Dedifferentiated amniotic fluid mesenchymal stem cell (primary cell): ENCODE data around the gene PTS.
"Not testable (repeated sequence)": the region's sequence is repeated elsewhere in the genome, so short reads cannot be mapped to it uniquely, and the experiment has no call there.

Experiments used
- DNase-seq: peaks from one replicate; pipeline ENCODE4 v3.0.0-alpha.2; 2016; ENCODE audit errors: extremely low spot score

Gene PTS

DNA sequence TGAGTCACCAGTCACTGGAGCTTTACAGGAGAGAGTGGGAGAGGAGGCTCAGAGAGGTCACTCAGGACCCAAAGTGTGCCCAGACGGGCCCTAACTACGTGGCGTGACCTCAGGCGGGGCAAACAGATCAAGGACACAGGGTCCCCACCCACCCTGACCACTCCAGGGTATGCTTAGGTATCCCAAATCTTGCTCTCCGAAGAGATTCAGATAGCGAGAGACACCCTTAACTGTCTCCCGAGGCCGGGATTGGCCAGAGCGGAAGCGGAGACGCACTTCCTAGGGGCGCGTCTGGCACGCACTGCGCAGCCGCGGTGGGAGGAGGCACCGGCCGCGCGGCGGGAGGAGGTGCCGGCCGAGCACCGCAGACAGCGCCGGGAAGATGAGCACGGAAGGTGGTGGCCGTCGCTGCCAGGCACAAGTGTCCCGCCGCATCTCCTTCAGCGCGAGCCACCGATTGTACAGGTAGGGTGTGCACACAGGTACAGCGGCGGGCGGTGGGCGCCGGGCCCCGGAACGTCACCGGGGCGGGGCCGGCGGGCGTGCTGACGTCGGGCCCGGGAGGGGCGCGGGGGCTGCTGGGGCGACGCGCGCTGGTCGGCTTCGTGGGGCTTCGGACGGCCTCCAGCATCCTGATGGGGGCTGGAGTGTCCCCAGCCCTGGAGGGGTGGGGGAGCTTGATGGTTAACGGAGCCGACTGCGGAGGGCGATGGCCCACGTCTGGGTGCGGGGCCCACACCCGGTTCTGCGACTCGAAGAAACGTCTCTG is at the start of gene PTS:
Gene PTS, plus strand, starts transcription at position 367 of the 769 bp plus-strand sequence. Its CDS starts 16 bp downstream, at position 383.
- peak; percentile 88 for DNase-seq

DNA sequence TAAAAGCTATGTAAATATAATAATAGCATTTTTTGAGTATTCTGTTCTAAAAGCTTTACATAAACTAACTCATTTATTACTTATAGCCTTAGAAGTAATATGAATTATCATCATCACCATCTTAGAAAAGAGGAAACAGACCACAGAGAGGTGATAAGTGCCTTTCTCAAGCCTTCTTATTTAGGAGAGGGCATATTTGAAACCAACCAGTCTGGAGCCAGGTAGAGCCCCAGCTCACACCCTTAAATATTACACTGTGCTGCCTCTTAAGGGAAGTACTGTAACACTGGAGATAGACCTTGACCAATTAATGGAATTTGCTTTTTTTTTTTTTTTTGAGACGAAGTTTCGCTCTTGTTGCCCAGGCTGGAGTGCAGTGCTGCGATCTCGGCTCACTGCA is 48.6 kb upstream of the PTS start:
- no peak for DNase-seq

- DNase-seq = no peak
Observed at GRCh38 chr11:112178428-112178827, 47.8 kb upstream of the PTS start.

DNA sequence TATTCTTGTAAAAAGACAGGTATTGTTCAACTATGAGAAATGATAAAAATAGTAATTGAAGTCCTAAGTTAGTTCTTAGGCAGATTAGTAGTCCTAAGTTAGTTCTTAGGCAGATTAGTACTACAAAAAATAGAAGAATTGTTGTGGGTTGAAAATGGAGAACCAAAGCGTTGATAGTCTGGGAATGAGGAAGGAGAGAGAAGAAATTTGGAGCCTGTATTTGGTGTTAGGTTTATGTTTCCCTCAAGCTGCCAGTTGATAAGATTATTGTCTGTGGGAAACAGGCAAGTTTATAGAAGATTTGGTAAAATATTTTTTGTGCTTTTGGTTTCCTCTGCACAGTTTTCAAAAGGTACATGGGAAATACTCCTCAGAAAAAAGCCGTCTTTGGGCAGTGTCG is 47.3 kb upstream of the PTS start:
- no peak for DNase-seq

DNA sequence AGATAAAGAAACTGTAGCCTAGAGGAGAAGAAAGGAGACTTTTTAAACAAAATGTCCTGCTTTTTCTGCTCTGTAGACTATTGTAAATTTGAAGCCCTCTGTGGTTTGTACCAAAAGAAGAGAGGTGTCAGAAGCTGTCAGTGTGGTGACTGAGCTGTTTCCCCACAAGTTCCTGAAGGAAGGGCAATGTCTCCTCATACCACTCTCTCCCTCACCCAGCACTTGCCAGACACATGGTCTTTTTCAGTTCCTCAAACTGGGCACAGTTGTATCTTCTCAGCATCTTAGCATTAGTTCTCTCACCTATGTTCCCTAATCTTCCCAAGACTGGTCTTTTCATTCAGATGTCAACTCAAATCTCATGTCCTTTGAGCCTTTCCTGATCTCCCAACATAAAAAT is 46.6 kb upstream of the PTS start:
- no peak for DNase-seq

DNA sequence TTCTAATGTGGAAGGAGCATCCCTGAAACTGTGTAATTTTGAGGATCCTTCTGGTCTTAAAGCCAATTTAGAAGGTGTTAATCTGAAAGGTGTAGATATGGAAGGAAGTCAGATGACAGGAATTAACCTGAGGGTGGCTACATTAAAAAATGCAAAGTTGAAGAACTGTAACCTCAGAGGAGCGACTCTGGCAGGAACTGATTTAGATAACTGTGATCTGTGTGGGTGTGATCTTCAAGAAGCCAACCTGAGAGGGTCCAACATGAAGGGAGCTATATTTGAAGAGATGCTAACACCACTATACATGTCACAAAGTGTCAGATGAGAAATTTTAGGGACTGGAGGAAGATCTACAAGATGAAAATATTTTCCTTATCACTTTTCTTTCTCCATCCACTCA is 43.4 kb upstream of the PTS start:
- no peak for DNase-seq

GRCh38 chr11:112185883-112186282 is 40.3 kb upstream of the PTS start:
- DNase-seq = no peak

- DNase-seq = no peak
Observed at GRCh38 chr11:112186304-112186703, 39.9 kb upstream of the PTS start.

DNA sequence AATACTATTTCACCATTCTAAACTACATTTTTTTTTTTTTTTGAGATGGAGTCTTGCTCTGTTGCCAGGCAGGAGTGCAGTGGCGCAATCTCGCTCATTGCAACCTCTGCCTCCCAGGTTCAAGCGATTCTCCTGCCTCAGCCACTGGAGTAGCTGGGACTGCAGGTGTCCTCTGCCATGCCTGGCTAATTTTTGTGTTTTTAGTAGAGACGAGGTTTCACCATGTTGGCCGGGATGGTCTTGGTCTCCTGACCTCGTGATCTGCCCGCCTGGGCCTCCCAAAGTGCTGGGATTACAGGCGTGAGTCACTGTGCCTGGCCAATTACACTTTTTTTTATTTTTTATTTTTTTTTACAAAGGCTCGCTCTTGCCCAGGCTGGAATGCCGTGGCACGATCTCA is 31.1 kb upstream of the PTS start:
- not testable (repeated sequence) for DNase-seq

- no peak for DNase-seq
Observed at GRCh38 chr11:112195951-112196351, 30.3 kb upstream of the PTS start.

GRCh38 chr11:112196519-112197087 is 29.6 kb upstream of the PTS start:
- DNase-seq = no peak

GRCh38 chr11:112199101-112199500 is 27.1 kb upstream of the PTS start:
- not testable (repeated sequence) for DNase-seq

DNA sequence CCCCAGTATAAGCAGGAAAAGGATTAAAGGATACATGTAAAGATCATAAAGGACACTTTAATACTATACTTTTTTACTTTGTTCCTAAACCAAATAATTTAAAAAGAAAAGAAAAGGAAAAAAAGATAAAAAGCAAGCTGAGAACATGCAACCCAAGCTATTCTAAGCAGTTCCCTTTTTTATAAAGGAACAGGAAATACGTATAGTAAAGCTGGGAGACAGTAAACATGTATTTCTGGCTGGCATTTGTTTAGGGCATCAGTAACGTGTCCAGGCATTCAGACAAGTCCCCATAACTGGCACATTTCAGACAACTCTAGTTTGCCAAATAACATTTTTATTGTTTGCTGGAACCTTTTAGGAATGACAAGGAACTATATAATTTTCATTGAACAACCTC is 26.0 kb upstream of the PTS start:
- no peak for DNase-seq

DNA sequence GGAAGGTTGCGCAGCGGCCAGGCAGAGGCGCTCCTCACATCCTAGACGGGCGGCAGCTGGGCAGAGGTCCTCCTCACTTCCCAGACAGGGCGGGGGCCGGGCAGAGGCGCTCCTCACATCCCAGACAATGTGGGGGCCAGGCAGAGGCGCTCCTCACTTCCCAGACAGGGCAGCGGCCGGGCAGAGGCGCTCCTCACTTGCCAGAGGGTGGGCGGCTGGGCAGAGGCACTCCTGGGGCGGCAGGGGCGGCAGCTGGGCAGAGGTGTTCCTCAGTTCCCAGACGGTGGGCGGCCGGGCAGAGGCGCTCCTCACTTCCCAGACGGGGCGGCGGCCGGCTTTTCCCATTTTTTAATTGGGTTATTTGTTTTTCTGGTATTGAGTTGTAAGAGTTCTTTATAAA is 20.2 kb upstream of the PTS start:
- no peak for DNase-seq

GRCh38 chr11:112210890-112211289 is 15.3 kb upstream of the PTS start:
- no peak for DNase-seq

- DNase-seq = no peak
Observed at GRCh38 chr11:112211536-112211935, 14.7 kb upstream of the PTS start.

DNA sequence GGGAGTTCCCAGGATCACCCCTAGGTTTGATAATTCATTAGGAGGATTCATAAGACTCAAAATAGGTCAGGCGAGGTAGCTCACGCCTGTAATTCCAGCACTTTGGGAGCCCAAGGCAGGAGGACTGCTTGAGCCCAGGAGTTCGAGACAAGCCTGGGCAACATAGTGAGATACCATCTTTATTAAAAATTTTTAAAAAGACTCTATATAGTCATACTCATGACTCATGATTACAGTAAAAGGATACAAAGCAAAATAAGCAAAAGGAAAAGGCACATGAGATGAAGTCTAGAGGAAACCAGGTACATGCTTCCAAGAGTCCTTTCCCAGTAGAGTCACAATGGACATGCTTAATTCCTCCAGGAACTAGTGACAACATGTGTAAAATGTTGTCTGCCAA is 13.9 kb upstream of the PTS start:
- DNase-seq = no peak

GRCh38 chr11:112212710-112213109 is 13.5 kb upstream of the PTS start:
- DNase-seq = no peak

GRCh38 chr11:112213753-112214152 is 12.5 kb upstream of the PTS start:
- no peak for DNase-seq

DNA sequence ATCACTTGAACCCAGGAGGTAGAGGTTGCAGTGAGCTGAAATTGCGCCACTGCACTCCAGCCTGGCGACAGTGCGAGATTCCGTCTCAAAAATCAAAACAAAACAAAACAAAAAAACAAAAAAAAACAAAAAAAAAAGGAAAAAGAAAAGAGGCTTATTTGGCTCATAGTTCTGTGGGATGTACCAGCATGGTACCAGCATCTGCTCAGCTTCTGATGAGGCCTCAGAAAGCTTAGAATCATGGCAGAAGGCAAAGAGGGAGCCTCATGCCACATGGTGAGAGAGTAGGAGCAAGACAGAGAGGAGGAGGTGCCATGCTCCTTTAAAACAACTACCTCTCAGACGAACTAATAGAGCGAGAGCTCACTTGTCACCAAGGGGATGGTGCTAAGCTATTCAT is 10.6 kb upstream of the PTS start:
- no peak for DNase-seq

DNA sequence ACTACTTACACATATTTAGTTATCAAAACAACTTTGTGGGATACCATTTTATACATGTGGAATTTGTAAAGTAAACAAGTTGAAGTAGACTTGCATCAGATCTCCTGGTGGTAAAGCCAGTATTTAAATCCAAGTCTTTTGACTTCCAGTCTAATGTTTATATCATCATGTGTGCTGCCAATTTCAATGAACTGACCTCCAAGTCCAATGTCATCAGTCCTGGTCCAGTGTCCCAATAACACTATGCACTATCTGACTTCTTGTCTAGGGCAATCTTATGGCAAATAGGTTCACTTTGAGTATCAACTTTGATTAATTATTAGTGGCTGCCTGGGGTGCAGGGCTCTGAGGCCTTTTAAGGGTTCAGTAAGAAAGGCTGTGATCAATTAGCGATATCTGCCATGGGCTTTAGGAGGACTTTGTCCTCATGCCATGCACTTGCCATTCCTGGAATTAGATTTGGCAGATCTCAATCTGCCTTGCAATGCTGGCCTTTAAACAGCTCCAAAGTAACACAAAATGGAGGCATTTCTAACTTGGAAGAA is 9.6 kb upstream of the PTS start:
- DNase-seq = peak; percentile 73

- DNase-seq = peak; percentile 86
Observed at GRCh38 chr11:112219476-112220232, 6.6 kb upstream of the PTS start.
